MM.1S (cell line): ENCODE results near the gene HIPK2.

Experiments used
- CTCF ChIP-seq: fragments of 300-600 bp; sonication (generic); IDR thresholded peaks from 2 replicates; pipeline ENCODE4 v1.5.1; 2016; ENCODE audit warnings: antibody characterized with exemption, low read length, mixed read lengths
- EZH2 ChIP-seq: fragments of 300-600 bp; sonication (generic); optimal IDR thresholded peaks from 2 replicates; pipeline ENCODE3; 2017; ENCODE audit warnings: low read depth, mild to moderate bottlenecking, antibody characterized with exemption, low read length, mixed read lengths

- TF ChIP-seq EZH2 (no peak), CTCF (no peak)
These were observed 206.1 kb downstream of the HIPK2 start for GRCh38 chr7:139571651-139572050.
